GM12875 (cell line): ENCODE measurements around the gene CD200R1L.

Experiments
- H3K4me3 ChIP-seq: one replicate; pipeline ENCODE4 v1.5.1; 2011; ENCODE audit warnings: low read depth, low read length, control low read depth
- TF ChIP-seq, protein P1 (sequence below): IDR thresholded peaks from 2 replicates; pipeline ENCODE4 v1.5.1; 2011; ENCODE audit warnings: low read depth, mild to moderate bottlenecking, control low read depth, inconsistent platforms, low read length, moderate library complexity, borderline replicate concordance; ENCODE audit not compliant: insufficient read depth

CD200R1L gene

DNA sequence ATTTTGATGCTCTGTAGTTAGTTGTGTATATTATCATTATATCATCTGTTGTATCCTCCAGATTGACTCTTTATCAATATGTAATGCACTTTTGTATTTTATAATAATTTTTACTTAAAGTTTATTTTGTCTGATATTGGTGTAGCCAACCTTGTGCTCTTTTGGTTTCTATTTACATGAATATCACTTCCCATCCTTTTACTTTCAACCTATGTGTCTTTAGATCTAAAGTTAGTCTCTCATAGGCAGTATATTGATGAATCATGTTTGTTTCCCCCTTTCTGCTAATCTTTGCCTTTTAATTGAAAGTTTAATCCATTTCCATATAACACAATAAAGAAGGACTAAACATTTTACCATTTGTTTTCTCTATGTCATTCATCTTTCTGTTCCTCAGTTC, 28.1 kb upstream of the CD200R1L start:
- TF ChIP-seq, protein P1, sequence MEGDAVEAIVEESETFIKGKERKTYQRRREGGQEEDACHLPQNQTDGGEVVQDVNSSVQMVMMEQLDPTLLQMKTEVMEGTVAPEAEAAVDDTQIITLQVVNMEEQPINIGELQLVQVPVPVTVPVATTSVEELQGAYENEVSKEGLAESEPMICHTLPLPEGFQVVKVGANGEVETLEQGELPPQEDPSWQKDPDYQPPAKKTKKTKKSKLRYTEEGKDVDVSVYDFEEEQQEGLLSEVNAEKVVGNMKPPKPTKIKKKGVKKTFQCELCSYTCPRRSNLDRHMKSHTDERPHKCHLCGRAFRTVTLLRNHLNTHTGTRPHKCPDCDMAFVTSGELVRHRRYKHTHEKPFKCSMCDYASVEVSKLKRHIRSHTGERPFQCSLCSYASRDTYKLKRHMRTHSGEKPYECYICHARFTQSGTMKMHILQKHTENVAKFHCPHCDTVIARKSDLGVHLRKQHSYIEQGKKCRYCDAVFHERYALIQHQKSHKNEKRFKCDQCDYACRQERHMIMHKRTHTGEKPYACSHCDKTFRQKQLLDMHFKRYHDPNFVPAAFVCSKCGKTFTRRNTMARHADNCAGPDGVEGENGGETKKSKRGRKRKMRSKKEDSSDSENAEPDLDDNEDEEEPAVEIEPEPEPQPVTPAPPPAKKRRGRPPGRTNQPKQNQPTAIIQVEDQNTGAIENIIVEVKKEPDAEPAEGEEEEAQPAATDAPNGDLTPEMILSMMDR, result no peak
- H3K4me3 ChIP-seq, result no peak overlapping the region

DNA sequence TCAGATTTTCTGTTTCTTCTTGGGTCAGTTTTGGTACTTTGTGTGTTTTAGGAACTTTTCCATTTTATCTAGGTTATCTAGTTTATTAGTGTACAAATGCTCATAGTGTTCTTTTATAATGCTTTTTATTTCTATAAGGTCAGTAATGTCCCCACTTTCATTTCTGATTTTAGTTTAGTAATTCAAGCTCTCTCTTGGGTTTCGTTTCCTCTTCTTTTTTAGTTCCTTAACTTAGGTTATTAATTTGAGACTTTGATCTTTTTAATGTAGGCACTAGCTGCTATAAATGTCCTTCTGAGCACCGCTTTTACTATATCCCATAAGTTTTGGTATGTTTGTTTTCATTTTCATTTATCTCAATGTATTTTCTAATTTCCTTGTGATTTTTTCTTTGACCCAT, 27.0 kb upstream of the CD200R1L start:
- TF ChIP-seq, protein P1, result no peak
- no peak overlapping the region for H3K4me3 ChIP-seq

DNA sequence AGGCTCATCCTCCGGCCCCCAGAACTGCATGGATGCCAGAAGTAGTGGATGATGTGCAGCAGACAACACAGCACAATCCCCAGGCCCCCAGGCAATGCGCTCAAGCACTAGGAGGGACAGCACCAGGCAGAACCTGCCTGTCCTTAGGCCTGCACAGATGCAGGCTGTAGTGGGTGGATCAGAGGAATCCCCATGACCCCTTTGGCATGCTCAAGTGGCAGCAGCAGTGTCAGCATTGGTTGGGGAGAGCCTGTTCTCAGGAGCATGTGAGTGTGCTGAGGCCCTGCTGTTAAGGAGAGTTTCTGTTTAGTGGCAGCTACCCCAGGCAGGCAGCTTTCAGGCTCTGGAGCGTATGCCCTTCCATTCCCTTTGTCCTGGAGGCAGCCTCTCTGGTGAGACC, 25.1 kb upstream of the CD200R1L start:
- H3K4me3 ChIP-seq, result no peak overlapping the region
- TF ChIP-seq, protein P1, result no peak

DNA sequence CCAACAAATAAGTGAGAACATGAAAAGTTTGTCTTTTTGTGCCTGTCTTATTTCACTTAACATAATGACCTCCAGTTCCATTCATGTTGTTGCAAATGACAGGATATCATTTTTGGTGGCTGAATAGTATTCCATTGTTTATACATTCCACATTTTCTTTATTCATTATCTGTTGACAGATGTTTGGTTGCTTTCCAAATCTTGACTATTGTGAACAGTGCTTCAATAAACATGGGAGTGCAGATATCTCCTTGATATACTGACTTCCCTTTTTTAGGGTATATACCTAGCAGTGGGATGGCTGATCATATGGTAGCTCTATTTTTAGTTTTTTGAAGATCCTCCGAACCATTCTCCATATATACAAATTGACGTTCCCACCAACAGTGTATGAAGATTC, 19.1 kb upstream of the CD200R1L start:
- TF ChIP-seq, protein P1, result no peak

DNA sequence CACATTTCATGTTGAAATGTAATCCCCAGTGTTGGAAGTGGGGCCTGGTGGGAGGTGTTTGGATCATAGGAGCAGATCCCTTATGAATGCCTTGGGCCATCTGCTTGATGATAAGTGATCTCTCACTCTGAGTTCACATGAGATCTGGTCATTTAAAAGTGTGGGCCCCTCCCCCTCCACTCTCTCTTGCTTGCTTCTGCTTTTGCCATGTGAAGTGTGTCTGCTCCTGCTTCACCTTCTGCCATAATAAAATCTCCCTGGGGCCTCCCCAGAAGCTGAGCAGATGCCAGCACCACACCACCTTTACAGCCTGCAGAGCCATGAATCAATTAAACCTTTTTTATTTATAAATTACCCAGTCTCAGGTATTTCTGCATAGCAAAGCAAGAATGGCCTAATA, 14.2 kb upstream of the CD200R1L start:
- TF ChIP-seq, protein P1, result no peak
- no peak overlapping the region for H3K4me3 ChIP-seq

More for the DNA sequence above, 19.1 kb upstream of the CD200R1L start:
- no peak overlapping the region for H3K4me3 ChIP-seq

DNA sequence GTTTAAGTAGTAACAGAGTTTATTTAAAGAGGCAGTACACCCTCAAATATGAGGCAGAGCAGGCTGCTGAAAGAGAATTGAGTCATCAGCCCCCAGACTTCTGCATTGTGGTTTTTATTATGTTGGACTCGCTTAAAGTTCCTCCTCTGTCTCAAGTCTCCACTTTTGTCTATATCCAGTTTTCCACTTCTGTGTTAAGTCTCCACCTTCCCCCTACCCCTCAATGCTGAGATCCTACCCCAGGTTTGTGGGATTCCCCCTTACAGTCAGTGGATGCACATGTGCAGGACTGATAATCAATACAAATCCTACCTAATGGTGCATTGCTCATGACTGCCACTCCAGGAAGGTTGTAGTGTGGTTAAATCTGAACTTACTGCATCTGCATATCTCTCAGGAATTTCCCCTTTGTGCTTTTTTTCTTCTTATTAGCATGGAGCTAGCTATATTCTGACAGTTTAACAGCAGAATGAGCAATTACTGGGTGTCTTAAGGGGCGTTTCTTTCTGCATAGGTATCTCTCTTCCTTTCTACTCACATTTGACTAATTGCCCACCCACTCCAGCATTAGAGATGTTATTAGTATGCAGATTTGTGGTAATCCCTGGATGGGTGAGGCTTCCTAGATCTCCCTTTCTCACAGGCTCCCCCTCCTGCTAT, 11.9 kb upstream of the CD200R1L start:
- TF ChIP-seq, protein P1, result no peak

DNA sequence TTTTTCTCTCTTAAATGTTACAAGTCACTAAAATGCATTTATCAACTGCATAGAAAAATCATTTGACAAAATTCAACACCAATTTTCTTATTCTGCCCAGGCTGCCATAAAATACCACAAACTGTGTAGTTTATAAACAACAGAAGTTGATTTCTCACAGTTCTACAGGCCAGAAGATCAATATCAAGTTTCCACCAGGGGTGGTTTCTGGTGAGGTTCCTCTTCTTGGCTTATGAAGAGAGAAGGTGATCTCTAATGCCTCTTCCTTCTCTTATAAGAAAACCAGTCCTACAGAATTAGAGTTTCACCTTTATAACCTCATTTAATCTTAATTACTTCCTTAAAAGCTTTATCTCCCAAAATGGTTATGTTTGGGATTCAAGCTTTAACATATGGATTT, 10.9 kb upstream of the CD200R1L start:
- TF ChIP-seq, protein P1, result no peak
- H3K4me3 ChIP-seq, result no peak overlapping the region

More for the DNA sequence above, 11.9 kb upstream of the CD200R1L start:
- H3K4me3 ChIP-seq, result no peak overlapping the region
